ENCODE measurements around the gene ANKRD65. TPM values are rescaled to one million over a fixed set of nuclear protein-coding genes. Genes with fewer than 3 reads are reported as not detected.

ANKRD65 gene
- total RNA-seq, result 0.17 and 0.39 TPM in 2 replicates

DNA sequence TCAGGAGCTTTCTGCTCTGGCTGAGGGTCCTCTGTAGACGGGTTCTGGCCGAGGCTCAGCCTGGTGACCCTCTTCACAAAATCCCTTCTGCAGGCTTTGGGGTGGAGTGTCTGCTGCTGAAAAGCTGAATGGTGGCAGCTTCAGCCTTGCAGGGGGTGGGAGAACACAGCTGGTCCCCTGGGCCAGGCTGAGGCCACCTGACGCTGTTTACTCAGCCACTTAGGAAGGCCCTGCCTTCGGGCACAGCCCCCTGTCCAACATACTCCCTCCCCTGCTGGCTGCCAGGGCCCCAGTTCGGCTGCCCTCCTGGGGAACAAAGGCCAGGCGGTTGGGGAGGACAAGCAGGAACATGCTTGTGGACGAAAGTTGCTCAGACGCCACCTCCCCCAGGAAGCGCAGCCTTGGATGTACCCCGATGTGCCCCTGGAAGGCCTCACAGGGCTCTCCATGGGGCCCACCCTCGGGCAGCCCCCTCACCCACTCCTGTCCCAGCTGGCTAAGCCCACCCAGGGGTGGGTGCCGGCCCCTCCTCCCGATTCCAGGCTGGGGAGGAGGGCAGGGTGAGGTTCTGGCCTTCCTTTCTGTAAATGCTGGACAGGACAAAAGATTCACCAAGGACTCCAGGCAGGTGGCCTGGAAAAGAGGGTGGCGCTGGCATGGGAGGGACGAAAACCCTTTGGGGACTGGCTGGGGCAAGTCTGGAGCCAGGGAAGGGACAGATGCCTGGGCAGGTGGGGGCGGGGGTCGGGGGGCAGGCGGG is at the start of gene ANKRD65:
ANKRD65 (minus strand) TSS at position 130 of the 760 bp plus-strand sequence. CDS start 271 bp downstream, outside the sequence.

DNA sequence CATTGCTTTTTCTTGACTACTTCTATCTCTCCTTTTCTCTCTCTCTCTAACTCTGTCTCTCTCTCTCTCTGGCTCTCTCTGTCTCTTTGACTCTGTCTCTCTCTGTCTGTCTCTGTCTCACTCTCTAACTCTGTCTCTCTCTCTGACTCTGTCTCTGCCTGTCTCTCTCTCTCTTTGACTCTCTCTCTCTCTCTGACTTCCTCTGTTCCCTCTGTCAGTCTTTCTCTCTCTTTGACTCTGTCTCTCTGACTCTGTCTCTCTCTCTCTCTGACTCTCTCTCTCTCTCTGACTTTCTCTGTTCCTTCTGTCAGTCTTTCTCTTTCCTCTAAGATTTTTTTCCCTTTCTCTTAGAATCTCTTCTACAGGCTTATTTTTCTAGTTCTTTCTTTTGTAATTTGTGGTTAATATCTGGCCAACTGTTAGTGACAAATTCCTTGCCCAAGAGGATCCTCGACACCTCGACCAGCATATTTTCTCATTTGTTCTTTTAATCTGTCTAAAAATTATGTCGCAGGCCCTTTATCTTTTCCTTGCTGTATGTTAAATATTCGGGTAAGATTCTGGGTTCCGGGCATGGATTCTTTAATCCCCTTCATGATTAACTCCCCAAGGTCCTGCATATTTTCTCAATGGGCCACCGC is 28.1 kb upstream of the ANKRD65 start, which contains the start of gene ATAD3C:
ATAD3C (plus strand) TSS at position 591 of the 641 bp plus-strand sequence. CDS start 995 bp downstream, outside the sequence.

DNA sequence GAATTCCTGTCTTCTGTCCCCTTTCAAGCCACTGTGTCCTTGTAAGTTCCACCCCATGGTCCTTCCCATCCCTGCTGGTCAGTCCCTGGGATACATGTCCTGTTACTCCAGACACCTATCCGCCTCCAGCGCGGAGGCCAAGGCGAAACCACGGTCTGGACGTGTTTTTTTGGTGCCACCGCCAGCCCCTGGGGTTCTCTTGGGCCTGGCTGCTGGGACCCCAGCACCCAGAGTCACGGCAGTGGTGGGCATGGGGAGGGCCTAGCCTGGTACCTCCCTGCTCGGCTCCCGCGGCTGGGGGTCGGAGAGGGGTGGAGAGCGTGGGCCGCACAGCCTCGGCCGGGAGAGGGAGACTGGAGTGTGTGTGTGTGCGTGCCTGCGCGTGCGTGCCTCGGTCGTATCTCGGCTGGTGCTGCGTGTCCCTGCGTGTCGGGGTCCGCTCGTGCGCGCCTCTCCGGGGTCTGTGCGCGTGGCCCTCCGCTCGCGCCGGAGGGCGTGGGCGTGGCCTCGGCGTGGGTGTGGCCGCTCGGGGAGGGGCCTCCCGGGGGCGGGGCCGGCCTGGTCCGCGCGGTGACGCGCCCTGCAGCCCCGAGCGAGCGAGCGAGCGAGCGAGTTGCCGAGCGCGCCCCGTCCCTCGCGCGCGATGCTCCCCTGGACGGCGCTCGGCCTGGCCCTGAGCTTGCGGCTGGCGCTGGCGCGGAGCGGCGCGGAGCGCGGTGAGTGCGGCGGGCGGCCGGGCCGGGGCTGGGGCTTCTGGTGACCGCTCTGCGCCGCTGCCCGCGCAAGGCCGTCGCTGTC is 14.2 kb upstream of the ANKRD65 start, which contains the start of gene VWA1:
VWA1 (plus strand) TSS at position 585 of the 798 bp plus-strand sequence; CDS start at position 644, 59 bp downstream.

DNA sequence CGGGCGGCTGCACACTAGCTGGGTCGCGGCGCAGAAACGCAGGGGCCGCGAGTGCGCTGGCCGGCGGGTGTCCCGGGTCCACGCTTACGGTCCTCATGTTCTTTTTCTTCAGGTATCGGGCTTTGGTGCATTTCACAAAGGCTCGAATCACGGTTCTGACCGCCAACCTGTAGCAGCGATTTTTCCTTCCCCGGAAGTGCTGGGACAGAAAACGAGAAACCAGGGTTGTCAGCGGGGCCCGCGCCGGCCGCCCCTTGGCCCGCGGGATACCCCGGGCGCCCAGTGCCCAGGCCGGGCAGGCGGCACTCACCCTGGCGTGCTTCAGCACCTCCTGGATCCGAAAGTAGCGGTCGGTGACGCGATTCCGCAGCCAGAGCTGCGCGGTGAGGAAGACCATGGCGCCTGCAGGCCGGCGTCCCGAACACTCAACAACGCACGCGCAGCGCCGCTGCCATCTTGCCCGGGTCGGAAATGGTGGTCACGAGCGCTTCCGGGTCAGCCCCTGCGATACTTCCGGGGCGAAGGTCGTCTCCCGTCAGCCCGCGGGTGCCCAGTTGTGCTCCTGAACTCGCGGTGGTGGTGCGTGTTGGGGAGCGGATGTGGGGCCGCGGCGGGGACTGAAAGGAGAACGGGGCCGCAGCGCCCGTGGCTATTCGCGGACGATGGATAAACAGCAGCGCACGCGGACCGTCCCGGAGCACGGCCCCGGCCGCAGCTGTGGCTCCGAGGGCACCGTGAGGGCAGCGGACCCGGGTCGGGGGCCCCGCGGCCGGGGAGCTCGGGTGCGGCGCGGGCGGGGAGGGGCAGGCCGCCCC is 14.0 kb downstream of the ANKRD65 start, which contains the start of gene MRPL20:
MRPL20 (minus strand) TSS at position 473 of the 815 bp plus-strand sequence; CDS start at position 397, 76 bp downstream.

GRCh38 chr1:1399187-1399871 is 21.7 kb downstream of the ANKRD65 start, which contains the start of gene CCNL2:
CCNL2 (minus strand) TSS chr1:1399335; CDS start chr1:1399306, 29 bp downstream.

DNA sequence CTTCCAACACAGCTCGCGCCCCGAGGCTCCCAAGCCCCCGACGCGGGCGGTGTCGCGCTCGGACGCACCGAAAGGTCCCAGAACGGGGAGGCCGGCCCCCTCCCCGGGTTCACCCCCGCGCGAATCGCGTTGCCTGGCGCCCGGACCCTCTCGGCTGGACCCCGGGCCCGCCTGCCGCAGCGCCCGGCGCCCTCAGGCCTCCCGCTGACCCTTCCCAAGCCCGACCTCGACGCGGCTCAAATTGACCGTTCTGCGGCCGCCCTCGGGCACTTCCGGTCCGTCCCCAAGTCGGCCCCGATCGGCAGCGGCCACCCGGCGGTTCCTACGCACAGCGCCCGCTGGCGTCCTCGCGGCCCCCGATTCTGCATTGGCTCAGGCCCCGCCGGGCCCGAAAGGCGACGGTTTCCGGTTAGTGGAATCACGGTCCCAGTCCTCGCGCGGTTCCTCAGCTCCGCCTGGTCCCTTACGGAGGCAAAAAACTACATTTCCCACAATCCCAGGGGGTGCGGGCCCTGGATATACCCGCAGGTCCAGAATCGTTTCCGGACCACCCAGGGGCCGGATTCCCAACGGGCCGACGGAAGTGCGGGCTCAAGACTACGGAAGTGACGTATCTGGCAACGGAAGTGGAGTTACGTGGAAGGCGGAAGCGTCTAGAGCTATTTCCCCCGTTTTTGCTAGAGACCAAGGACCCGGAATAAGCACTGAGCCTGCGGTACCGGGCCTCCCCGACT is 46.0 kb downstream of the ANKRD65 start, which contains the start of gene AURKAIP1:
AURKAIP1 (minus strand) TSS at position 279 of the 734 bp plus-strand sequence. CDS start 451 bp downstream, outside the sequence.

Other genes with a start within 250 kb of the ANKRD65 start
- not detected in 2 replicates for gene TTLL10, start 247.4 kb downstream of the ANKRD65 start, total RNA-seq
- gene TNFRSF18, start 214.7 kb downstream of the ANKRD65 start, total RNA-seq, result not detected in 2 replicates
- 0.17 TPM in 1 of 2 replicates, not detected in the other for gene TNFRSF4, start 207.1 kb downstream of the ANKRD65 start, total RNA-seq
- 214 and 261 TPM in 2 replicates for gene SDF4, start 189.3 kb downstream of the ANKRD65 start, total RNA-seq
- gene B3GALT6, start 189.0 kb downstream of the ANKRD65 start, total RNA-seq, result 28.5 and 35.7 TPM in 2 replicates
- 0.91 and 2.2 TPM in 2 replicates for gene C1QTNF12, start 174.6 kb downstream of the ANKRD65 start, total RNA-seq
- gene UBE2J2, start 147.4 kb downstream of the ANKRD65 start, total RNA-seq, result 37.5 and 37.7 TPM in 2 replicates
- 1.2 and 2.0 TPM in 2 replicates for gene SCNN1D, start 140.8 kb downstream of the ANKRD65 start, total RNA-seq
- gene ACAP3, start 113.3 kb downstream of the ANKRD65 start, total RNA-seq, result 37.3 and 39.8 TPM in 2 replicates
- 13.4 and 15.7 TPM in 2 replicates for gene PUSL1, start 112.7 kb downstream of the ANKRD65 start, total RNA-seq
- 50.6 and 66.8 TPM in 2 replicates for gene INTS11, start 96.6 kb downstream of the ANKRD65 start, total RNA-seq
- 14.2 and 14.7 TPM in 2 replicates for gene CPTP, start 96.5 kb downstream of the ANKRD65 start, total RNA-seq
- gene TAS1R3, start 90.0 kb downstream of the ANKRD65 start, total RNA-seq, result 0.23 and 0.26 TPM in 2 replicates
- gene DVL1, start 71.9 kb downstream of the ANKRD65 start, total RNA-seq, result 85.9 and 151 TPM in 2 replicates
- gene MXRA8, start 62.7 kb downstream of the ANKRD65 start, total RNA-seq, result 247 and 264 TPM in 2 replicates
- 55.5 and 57.1 TPM in 2 replicates for gene AURKAIP1, start 46.1 kb downstream of the ANKRD65 start, total RNA-seq
- 125 and 214 TPM in 2 replicates for gene CCNL2, start 21.9 kb downstream of the ANKRD65 start, total RNA-seq
- gene MRPL20, start 14.0 kb downstream of the ANKRD65 start, total RNA-seq, result 66.3 and 70.6 TPM in 2 replicates
- 8.8 and 9.8 TPM in 2 replicates for gene VWA1, start 14.4 kb upstream of the ANKRD65 start, total RNA-seq
- gene ATAD3C, start 28.4 kb upstream of the ANKRD65 start, total RNA-seq, result 0.40 TPM in 1 of 2 replicates, not detected in the other
- 5.7 and 21.3 TPM in 2 replicates for gene ATAD3B, start 50.5 kb upstream of the ANKRD65 start, total RNA-seq
- gene ATAD3A, start 90.9 kb upstream of the ANKRD65 start, total RNA-seq, result 21.6 and 36.7 TPM in 2 replicates
- 4.0 and 4.6 TPM in 2 replicates for gene TMEM240, start 119.3 kb upstream of the ANKRD65 start, total RNA-seq
- gene SSU72, start 153.6 kb upstream of the ANKRD65 start, total RNA-seq, result 65.1 and 76.9 TPM in 2 replicates
- gene FNDC10, start 178.9 kb upstream of the ANKRD65 start, total RNA-seq, result 3.6 and 8.2 TPM in 2 replicates
- gene MIB2, start 194.2 kb upstream of the ANKRD65 start, total RNA-seq, result 80.4 and 99.3 TPM in 2 replicates
- gene MMP23B, start 210.9 kb upstream of the ANKRD65 start, total RNA-seq, result 3.8 and 8.2 TPM in 2 replicates
- gene CDK11B, start 237.7 kb upstream of the ANKRD65 start, total RNA-seq, result 8.6 and 10.7 TPM in 2 replicates